NT2/D1 (cell line): ENCODE data around the gene DNASE1.

ENCODE experiments used
- SUZ12 ChIP-seq: IDR thresholded peaks from 2 replicates; pipeline ENCODE4 v1.6.1; 2011; ENCODE audit not compliant: insufficient read length, insufficient read depth; ENCODE audit errors: extremely low read depth
- YY1 ChIP-seq: IDR thresholded peaks from 2 replicates; pipeline ENCODE4 v1.6.1; 2011; ENCODE audit not compliant: insufficient read length, insufficient read depth
- ZNF274 ChIP-seq: IDR thresholded peaks from 2 replicates; pipeline ENCODE4 v1.6.1; 2011; ENCODE audit warnings: mild to moderate bottlenecking, low read depth, low read length

DNA sequence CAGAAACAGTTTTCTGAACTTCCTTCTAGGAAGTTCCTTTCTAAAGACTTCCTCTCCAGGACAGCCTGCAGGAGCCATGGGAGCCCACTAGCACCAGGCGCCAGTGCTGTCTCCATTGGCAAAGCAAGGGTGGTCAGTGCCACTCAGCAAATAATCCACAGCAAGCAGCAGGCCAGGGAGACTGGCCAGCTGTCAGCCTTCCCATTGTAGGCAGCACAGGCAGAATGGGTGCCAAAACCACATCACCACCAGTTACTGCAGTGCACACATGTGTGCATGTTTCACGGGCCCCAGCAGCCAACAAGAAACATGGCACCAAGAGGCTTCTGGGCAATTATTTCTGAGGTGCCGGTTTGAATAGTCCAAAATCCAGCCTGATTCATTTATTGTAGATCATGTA is 26.7 kb downstream of the DNASE1 start:
- TF ChIP-seq ZNF274 (no peak), YY1 (no peak), SUZ12 (no peak)
